Subcutaneous adipose tissue (tissue), 4 donors: ENCODE results near the gene MYPOP. TPM values are rescaled to one million over a fixed set of nuclear protein-coding genes. Genes with fewer than 3 reads are reported as not detected.

Source experiments
- total RNA-seq, 4 donors: library from RNA; depleted of rRNA; stranded (reverse); fragments of >200 nt; gene quantifications; one replicate each; pipeline ENCODE4 v1.1.0, GENCODE V29; 2016
- TF ChIP-seq, protein P1 (sequence below): fragments of 450-650 bp; IDR thresholded peaks from one replicate; pipeline ENCODE4 v1.5.1; 2016; ENCODE audit warnings: low read depth, mild to moderate bottlenecking, control low read depth, antibody characterized with exemption, moderate library complexity

The MYPOP gene
- total RNA-seq, 4 donors from 2014 or later = 1.7 to 3.3 (median 2.5) TPM

DNA sequence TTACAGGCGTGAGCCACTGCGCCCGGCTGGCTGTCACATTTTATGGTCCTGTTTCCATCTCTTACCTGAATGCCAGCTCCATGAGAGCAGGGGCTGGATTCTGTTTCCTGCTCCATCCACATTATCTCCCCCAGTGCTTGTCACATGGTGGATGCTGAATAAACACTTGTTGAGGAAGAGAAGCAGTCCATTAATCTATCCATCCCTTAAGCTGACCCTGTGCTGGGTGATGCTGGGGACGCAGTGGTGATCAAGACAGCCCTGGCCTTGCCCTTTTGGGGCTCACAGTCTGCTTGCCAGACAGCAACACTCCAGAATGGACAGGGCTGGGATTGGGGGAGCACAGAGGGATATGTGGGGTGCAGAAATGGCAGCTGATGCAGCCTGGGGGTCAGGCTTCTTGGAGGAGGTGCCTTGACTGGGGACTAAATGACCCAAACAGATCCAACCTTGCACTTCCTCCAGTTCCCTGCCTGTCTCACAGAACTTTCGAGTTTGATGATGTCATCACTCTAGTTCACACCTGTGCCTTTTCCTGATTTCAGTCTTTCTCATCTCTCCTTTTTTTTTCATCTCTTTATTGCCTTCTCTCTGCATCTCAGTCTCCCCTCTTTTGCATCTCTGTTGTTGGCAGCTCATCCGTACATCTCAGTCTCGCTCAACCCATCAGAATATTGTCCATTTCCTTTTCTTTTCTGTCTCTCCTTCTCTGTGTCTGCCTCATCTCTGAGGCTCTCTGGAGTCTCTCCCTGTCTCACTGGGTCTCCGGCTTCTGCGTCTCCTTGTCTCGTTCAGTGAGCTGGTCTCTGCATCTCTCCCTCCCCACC lies 21.1 kb downstream of the MYPOP start:
- TF ChIP-seq, protein P1, sequence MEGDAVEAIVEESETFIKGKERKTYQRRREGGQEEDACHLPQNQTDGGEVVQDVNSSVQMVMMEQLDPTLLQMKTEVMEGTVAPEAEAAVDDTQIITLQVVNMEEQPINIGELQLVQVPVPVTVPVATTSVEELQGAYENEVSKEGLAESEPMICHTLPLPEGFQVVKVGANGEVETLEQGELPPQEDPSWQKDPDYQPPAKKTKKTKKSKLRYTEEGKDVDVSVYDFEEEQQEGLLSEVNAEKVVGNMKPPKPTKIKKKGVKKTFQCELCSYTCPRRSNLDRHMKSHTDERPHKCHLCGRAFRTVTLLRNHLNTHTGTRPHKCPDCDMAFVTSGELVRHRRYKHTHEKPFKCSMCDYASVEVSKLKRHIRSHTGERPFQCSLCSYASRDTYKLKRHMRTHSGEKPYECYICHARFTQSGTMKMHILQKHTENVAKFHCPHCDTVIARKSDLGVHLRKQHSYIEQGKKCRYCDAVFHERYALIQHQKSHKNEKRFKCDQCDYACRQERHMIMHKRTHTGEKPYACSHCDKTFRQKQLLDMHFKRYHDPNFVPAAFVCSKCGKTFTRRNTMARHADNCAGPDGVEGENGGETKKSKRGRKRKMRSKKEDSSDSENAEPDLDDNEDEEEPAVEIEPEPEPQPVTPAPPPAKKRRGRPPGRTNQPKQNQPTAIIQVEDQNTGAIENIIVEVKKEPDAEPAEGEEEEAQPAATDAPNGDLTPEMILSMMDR = no peak

DNA sequence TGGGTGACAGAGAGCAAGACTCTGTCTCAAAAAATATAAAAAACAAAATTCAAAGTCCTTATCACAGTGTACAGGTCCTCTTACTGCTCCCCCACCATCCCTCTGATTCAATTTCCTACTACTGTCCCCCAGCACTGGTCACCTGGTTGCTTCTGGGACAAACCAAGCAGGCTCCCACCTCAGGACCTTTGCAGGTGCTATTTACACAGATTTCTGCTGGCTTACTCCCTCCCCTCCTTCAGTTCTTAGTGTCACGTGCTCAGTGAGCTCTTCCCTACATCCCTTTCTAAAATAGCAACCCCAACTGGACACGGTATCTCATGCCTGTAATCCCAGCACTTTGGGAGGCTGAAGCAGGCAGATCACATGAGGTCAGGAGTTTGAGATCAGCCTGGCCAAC lies 22.4 kb downstream of the MYPOP start:
- TF ChIP-seq, protein P1 = no peak

DNA sequence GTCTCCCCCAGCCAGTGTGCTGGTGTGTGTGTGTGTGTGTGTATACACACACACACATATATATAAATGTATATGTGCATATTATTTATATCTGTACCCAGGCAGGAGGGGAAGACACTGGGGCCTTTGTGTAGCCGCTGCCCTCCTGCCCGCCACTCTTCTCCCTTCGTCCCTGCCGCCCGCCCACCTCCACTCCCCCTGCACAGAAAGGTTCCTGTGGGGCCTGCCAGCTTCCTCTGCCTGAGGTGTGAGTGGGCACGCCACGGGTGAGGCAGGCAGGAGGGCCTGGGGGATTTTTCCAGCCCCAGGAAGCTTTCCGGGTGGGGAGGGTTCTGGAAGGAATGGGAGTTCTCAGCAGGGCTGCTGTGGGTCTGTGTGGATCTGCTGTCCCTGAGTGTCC lies 23.4 kb downstream of the MYPOP start:
- TF ChIP-seq, protein P1 = no peak

DNA sequence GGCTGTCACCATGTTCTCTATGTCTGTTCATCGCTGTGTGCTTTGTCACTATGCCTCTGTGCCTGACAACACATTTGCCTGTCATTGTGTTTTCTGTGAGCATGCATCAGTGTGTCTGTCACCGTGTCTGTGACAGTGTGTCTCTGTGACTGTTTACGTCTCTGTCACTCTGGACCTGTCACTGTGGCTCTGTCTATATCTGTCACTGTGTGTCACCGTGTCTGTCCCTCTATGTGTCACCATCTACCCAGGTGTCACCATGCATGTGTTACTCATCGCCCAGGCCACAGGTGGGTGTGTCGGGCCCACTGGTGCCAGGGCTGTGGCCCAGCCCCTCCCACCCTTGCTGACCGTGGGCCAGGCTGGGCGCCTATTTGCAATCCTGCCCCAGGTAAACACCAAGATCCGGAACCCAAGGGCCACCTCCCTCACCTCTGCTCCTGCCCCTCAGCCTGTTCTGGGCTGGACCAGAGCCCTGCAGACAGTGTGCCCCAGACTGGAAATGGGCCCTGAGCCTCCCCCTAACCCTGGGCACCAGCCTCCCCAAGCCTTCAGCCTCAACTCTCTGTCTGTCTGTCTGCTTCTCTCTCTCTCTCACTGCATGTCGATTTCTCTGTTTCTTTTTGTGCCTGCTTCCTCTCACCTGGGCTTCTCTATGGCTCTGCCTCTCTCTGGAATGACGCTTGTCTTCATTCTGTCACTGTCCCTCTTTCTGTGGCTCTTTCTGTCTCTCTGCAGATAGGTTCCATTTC lies 24.2 kb downstream of the MYPOP start:
- TF ChIP-seq, protein P1 = no peak

DNA sequence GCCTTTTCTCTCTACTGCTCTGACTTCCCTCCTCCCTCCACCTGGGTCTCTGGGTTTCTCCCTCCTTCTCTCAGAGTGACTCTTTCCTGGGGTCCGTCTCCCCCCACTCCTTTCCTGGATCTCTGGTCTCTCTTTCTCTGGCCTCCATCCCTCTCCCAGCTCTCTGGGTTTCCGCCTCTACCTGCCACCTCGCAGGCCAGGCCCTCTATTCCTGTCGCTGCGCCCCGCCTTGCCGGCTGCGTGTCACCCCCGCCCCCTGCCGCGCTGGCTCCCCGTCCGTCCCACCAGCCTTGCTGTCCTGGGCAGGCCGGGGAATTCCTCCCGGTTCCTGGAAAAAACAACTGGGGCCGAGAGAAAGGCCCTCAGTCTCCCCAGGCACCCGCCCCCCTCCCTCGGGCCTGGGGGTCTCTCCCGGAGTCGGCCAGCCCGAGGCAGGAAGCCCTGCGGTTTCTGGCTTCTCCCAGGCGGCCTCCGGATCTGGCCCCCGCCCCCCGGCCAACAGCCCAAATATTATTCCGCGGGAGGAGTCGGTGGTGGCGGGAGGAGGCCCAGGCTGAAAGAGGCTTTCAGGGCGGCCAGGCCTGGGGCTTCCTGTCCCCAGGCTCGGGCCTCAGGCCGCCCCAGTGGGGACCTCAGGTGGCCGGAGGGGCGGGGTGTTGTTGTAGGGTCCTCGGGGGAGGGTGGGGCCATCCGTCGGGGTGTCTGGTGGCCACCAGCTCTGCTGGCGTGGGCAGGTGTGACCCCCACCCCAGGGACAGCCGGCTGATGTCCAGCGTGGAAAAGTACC lies 25.8 kb downstream of the MYPOP start:
- TF ChIP-seq, protein P1 = no peak

DNA sequence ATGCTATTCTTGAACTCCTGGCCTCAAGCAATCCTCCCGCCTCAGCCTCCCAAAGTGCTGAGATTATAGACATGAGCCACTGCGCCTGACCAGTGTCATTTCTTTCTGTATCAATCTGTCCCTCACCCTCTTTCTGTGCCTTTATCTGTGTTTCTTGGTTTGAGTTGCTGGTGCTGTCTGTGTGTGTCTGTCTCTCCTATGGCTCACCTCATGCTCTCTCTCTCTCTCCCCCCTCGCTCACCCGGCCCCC lies 26.3 kb downstream of the MYPOP start:
- TF ChIP-seq, protein P1 = no peak

DNA sequence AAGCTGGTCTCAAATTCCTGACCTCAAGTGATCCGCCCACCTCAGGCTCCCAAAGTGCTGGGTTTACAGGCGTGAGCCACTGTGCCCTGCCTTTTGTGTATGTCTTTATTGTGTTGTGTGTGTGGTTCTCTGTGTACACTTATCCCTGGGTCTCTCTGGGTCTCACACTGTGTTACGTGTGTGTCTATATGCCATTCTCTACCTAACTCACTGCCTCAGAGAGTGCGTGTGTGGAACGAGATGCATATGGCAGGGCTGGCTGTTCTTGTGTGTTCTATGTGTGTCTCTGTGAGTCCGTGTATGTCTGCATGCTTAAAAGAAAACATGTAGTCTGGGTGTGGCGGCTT lies 27.8 kb downstream of the MYPOP start:
- TF ChIP-seq, protein P1 = no peak
